ENCODE results near the gene NUBPL.

DNA sequence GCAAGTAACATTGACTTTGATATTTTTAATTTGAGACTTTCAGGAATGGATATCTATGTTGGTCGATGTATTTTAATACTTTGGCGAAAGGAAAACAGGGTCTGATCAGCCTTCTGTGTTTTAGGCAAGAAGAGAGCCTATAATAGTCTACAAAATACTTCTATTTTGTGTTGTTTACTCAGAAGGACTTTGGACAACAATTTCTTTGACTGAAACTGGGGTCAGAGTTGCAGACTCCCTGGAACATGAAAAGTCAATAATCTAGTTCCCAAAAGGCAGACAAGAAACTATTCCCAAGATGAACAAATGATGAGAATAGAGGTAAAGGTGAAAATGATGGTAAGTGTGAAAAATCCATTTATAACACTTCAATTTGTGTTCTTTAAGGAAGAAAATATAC is 10.6 kb upstream of the NUBPL start:
- TF ChIP-seq, protein P1, sequence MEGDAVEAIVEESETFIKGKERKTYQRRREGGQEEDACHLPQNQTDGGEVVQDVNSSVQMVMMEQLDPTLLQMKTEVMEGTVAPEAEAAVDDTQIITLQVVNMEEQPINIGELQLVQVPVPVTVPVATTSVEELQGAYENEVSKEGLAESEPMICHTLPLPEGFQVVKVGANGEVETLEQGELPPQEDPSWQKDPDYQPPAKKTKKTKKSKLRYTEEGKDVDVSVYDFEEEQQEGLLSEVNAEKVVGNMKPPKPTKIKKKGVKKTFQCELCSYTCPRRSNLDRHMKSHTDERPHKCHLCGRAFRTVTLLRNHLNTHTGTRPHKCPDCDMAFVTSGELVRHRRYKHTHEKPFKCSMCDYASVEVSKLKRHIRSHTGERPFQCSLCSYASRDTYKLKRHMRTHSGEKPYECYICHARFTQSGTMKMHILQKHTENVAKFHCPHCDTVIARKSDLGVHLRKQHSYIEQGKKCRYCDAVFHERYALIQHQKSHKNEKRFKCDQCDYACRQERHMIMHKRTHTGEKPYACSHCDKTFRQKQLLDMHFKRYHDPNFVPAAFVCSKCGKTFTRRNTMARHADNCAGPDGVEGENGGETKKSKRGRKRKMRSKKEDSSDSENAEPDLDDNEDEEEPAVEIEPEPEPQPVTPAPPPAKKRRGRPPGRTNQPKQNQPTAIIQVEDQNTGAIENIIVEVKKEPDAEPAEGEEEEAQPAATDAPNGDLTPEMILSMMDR (conservative IDR thresholded peaks at IDR 0.05; ENCODE audit: low read length), result no peak
- TF ChIP-seq EZH2phosphoT487 (IDR thresholded peaks at IDR 0.05; ENCODE audit: borderline replicate concordance, low read depth, low read length), result no peak
